ENCODE results near the gene ZFP91. TPM values are rescaled to one million over a fixed set of nuclear protein-coding genes. Genes with fewer than 3 reads are reported as not detected.
A peak's percentile ranks its signal among the peaks of the same experiment; 100 is the strongest.

The ZFP91 gene
- total RNA-seq, 1 experiment from 2014 or later: 54.7 TPM

- peak; percentile 75 for DNase-seq (ENCODE audit: extremely low read depth, low read depth)
Measured at GRCh38 chr11:58579192-58580129, 598 bp downstream of the ZFP91 start.

GRCh38 chr11:58580311-58580710 is 1.4 kb downstream of the ZFP91 start:
- no peak for DNase-seq (ENCODE audit: extremely low read depth, low read depth)

- DNase-seq (ENCODE audit: extremely low read depth, low read depth): no peak
Measured at GRCh38 chr11:58582437-58582836, 3.6 kb downstream of the ZFP91 start.

GRCh38 chr11:58586998-58587397 is 8.1 kb downstream of the ZFP91 start:
- no peak for DNase-seq (ENCODE audit: extremely low read depth, low read depth)

GRCh38 chr11:58591659-58592058 is 12.8 kb downstream of the ZFP91 start:
- no peak for DNase-seq (ENCODE audit: extremely low read depth, low read depth)

- no peak for DNase-seq (ENCODE audit: extremely low read depth, low read depth)
Measured at GRCh38 chr11:58592760-58593472, 14.1 kb downstream of the ZFP91 start.

- DNase-seq (ENCODE audit: extremely low read depth, low read depth): no peak
Measured at GRCh38 chr11:58594826-58595225, 16.0 kb downstream of the ZFP91 start.

GRCh38 chr11:58596621-58597020 is 17.8 kb downstream of the ZFP91 start:
- no peak for DNase-seq (ENCODE audit: extremely low read depth, low read depth)

GRCh38 chr11:58597486-58598144 is 18.8 kb downstream of the ZFP91 start:
- no peak for DNase-seq (ENCODE audit: extremely low read depth, low read depth)

- no peak for DNase-seq (ENCODE audit: extremely low read depth, low read depth)
Measured at GRCh38 chr11:58600510-58600909, 21.6 kb downstream of the ZFP91 start.

- no peak for DNase-seq (ENCODE audit: extremely low read depth, low read depth)
Measured at GRCh38 chr11:58606930-58607714, 28.3 kb downstream of the ZFP91 start.

GRCh38 chr11:58608331-58608730 is 29.5 kb downstream of the ZFP91 start:
- DNase-seq (ENCODE audit: extremely low read depth, low read depth): no peak

- no peak for DNase-seq (ENCODE audit: extremely low read depth, low read depth)
Measured at GRCh38 chr11:58609723-58610122, 30.9 kb downstream of the ZFP91 start.

- DNase-seq (ENCODE audit: extremely low read depth, low read depth): no peak
Measured at GRCh38 chr11:58613228-58613627, 34.4 kb downstream of the ZFP91 start.

- DNase-seq (ENCODE audit: extremely low read depth, low read depth): no peak
Measured at GRCh38 chr11:58615559-58615958, 36.7 kb downstream of the ZFP91 start.

GRCh38 chr11:58616594-58616993 is 37.7 kb downstream of the ZFP91 start:
- no peak for DNase-seq (ENCODE audit: extremely low read depth, low read depth)

- DNase-seq (ENCODE audit: extremely low read depth, low read depth): no peak
Measured at GRCh38 chr11:58617976-58618557, 39.2 kb downstream of the ZFP91 start.

- DNase-seq (ENCODE audit: extremely low read depth, low read depth): no peak
Measured at GRCh38 chr11:58621586-58622262, 42.9 kb downstream of the ZFP91 start.

- no peak for DNase-seq (ENCODE audit: extremely low read depth, low read depth)
Measured at GRCh38 chr11:58622344-58622743, 43.5 kb downstream of the ZFP91 start, which contains the start of gene CNTF. Gene CNTF (plus strand): TSS chr11:58622665. CDS start chr11:58622753, 88 bp downstream.

Measured in NCI-H460 (cell line).